Heart left ventricle (tissue), 16 donors: ENCODE results near the gene SSC5D. TPM values are rescaled to one million over a fixed set of nuclear protein-coding genes. Genes with fewer than 3 reads are reported as not detected.

Experiments used
- ATAC-seq, 4 donors: fragments of 200-7000 bp; cut with Tn5 transposase; one replicate each; pipeline ENCODE4 v1.9.1; 2020 to 2022; ENCODE audit warnings: moderate library complexity in 4 of 4, mild to moderate bottlenecking in 3 of 4, moderate number of reproducible peaks in 1 of 4
- DNase-seq, 5 donors: peaks; one replicate each; pipeline ENCODE4 v3.0.0-alpha.2; 2020
- H3K27ac ChIP-seq, 12 donors: fragments of 200-600 bp; sonication (generic) in 4 of 12; one replicate each; pipeline versions ENCODE4 v1.5.0 to v1.8.0; 2016 to 2022; ENCODE audit warnings: mild to moderate bottlenecking in 2 of 12
- H3K27me3 ChIP-seq, 9 donors: fragments of 200-600 bp; sonication (generic) in 2 of 9; one replicate each; pipeline versions ENCODE4 v1.5.1 to v1.8.0; 2016 to 2022; ENCODE audit warnings: mild to moderate bottlenecking in 3 of 9
- H3K36me3 ChIP-seq, 9 donors: fragments of 200-600 bp; sonication (generic) in 2 of 9; one replicate each; pipeline versions ENCODE4 v1.5.0 to v1.8.0; 2018 to 2022; ENCODE audit warnings: mild to moderate bottlenecking in 2 of 9
- H3K4me1 ChIP-seq, 12 donors: fragments of 200-600 bp; sonication (generic) in 4 of 12; one replicate each; pipeline versions ENCODE4 v1.5.0 to v1.8.0; 2016 to 2022; ENCODE audit warnings: mild to moderate bottlenecking in 3 of 12
- H3K4me3 ChIP-seq, 12 donors: fragments of 200-600 bp; sonication (generic) in 4 of 12; one replicate each; pipeline versions ENCODE4 v1.5.0 to v1.8.0; 2017 to 2022; ENCODE audit warnings: mild to moderate bottlenecking in 9 of 12, moderate library complexity in 4 of 12
- H3K9me3 ChIP-seq, 12 donors: fragments of 200-600 bp; sonication (generic) in 4 of 12; one replicate each; pipeline versions ENCODE4 v1.5.0 to v1.8.0; 2016 to 2022; ENCODE audit warnings: mild to moderate bottlenecking in 1 of 12
- POLR2A ChIP-seq, 2 donors: fragments of 450-650 bp; IDR thresholded peaks; one replicate each; pipeline ENCODE4 v1.6.1; 2017; ENCODE audit warnings: antibody characterized with exemption in 2 of 2, mild to moderate bottlenecking in 2 of 2, moderate library complexity in 2 of 2
- WGBS, 4 donors: extraction: QIAGEN DNeasy Blood & Tissue Kit in 2 of 4; methylation state at CpG; one replicate each; pipeline versions ENCODE4 v1.1.5 to v1.1.7; 2013 to 2018; 5-methylcytosine and 5-hydroxymethylcytosine counted together
- intact Hi-C, 10 donors: fragments of 100-400 bp; cut with DNase I; formaldehyde crosslinking; loops; one replicate each; pipeline versions ENCODE4 v1.11.1 to v1.14.2; 2022
- polyA plus RNA-seq, 2 donors: library from polyadenylated mRNA; stranded (reverse); fragments of 200-250 nt; gene quantifications; one replicate each; pipeline ENCODE4 v1.2.3, GENCODE V29; 2013
- total RNA-seq, 9 donors: library from RNA; depleted of rRNA in 2 of 9; stranded (reverse); fragments of >200 nt in 2 of 9; fragmentation: NEBNext Ultra II Directional in 3 of 9; extraction: Animal tissue kit (Norgen Biotek cat#: 25700) in 3 of 9; gene quantifications; one replicate each; pipeline versions ENCODE4 v1.1.0 to v1.2.4, GENCODE V29; 2016 to 2023
- TF ChIP-seq, protein P1 (sequence below), 12 donors: fragments of 200-600 bp; sonication (generic) in 4 of 12; IDR thresholded peaks; one replicate each; pipeline versions ENCODE4 v1.5.0 to v1.8.0; 2018 to 2022; ENCODE audit warnings: antibody characterized with exemption in 12 of 12, mild to moderate bottlenecking in 5 of 12
- donor health status: ischemic (EF 13 %, LVEDD 7.1; RV severe dilation, severe dysfunction).
- donor health status: healthy with polysubstance abuse.
- donor health status: DM: no; HTN: yes; CAD: no.
- donor health status: DM: no; HTN: no; CAD: no.
- donor health status: ischemic (EF 25% LVEDD 6.9; RV normal size, moderate dysfunction).
- donor health status: ischemic (EF 25% LVEDD 5.7; RV mildly dilated, moderate dysfunction).
- donor health status: healthy.
- donor health status: DM: yes; HTN: yes; CAD: no.
- donor health status: ischemic (EF 35%, LVEDD 5.7; RV mildly dilated, moderate dysfunction).
- donor health status: nonischemic (EF 11% LVEDD 7.7; RV severe dilation, severe dysfunction).
- donor health status: DM: yes; HTN: yes; CAD: no.
- donor health status: PGD.
- donor health status: ischemic (EF 29% LVEDD 5.4; RV normal size, mild dysfunction).
- donor health status: nonischemic (EF 23%, LVEDD 6.1; RV moderate dilation, normal function).

The SSC5D gene
- total and polyA plus RNA-seq, 11 donors: 0.91 to 6.2 (median 3.1) TPM

DNA sequence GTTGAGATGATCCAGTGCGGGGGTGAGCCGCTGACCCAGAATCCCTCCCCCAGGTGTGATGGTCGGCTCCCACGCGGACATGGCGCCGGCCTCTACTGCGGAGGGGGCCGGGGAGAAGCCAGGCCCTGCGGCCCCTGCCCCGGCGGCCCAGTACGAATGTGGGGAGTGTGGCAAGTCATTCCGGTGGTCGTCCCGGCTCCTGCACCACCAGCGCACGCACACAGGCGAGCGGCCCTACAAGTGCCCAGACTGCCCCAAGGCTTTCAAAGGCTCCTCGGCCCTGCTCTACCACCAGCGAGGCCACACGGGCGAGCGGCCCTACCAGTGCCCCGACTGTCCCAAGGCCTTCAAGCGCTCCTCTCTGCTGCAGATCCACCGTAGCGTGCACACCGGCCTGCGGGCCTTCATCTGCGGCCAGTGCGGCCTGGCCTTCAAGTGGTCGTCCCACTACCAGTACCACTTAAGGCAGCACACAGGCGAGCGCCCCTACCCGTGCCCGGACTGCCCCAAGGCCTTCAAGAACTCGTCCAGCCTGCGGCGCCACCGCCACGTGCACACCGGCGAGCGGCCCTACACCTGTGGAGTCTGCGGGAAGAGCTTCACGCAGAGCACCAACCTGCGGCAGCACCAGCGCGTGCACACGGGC lies 7.0 kb upstream of the SSC5D start:
- 94 to 96% (median 96%) methylated on average over 25 to 52 of the region's 52 CpGs for WGBS, 4 donors
- peak in 1 of 5 donors; percentile 25 for DNase-seq

DNA sequence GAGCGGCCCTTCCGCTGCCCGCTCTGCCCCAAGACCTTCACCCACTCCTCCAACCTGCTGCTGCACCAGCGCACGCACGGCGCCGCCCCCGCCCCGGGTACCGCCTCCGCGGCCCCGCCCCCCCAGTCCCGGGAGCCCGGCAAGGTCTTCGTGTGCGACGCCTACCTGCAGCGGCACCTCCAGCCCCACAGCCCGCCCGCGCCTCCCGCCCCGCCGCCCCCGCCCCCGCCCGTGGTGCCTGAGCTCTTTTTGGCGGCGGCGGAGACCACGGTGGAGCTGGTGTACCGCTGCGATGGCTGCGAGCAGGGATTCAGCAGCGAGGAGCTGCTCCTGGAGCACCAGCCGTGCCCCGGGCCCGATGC lies 6.5 kb upstream of the SSC5D start:
- WGBS, 4 donors: 76 to 84% (median 80%) methylated on average over 9 to 40 of the region's 40 CpGs
- Histone ChIP-seq H3K9me3 (no peaks in the 10 kb centered on the region), H3K27me3 (peaks cover 0 to 6% (median 0%) of the 10 kb centered on the region in 9 donors), H3K4me3 (no peak overlapping the region), H3K27ac (no peak overlapping the region), H3K4me1 (peaks cover 7 to 62% (median 42%) of the 10 kb centered on the region in 12 donors), H3K36me3 (peaks cover 0 to 23% (median 10%) of the 10 kb centered on the region in 9 donors)
- ATAC-seq (no peak), DNase-seq (peak in 1 of 5 donors; percentile 22)
- intact Hi-C loops: no loop called here
- TF ChIP-seq, protein P1, sequence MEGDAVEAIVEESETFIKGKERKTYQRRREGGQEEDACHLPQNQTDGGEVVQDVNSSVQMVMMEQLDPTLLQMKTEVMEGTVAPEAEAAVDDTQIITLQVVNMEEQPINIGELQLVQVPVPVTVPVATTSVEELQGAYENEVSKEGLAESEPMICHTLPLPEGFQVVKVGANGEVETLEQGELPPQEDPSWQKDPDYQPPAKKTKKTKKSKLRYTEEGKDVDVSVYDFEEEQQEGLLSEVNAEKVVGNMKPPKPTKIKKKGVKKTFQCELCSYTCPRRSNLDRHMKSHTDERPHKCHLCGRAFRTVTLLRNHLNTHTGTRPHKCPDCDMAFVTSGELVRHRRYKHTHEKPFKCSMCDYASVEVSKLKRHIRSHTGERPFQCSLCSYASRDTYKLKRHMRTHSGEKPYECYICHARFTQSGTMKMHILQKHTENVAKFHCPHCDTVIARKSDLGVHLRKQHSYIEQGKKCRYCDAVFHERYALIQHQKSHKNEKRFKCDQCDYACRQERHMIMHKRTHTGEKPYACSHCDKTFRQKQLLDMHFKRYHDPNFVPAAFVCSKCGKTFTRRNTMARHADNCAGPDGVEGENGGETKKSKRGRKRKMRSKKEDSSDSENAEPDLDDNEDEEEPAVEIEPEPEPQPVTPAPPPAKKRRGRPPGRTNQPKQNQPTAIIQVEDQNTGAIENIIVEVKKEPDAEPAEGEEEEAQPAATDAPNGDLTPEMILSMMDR (IDR thresholded peaks at IDR 0.05): no peak
- TF ChIP-seq POLR2A (IDR thresholded peaks at IDR 0.05): no peak

More for the DNA sequence above, 7.0 kb upstream of the SSC5D start:
- Histone ChIP-seq H3K4me3 (no peak overlapping the region), H3K27me3 (peaks cover 0 to 6% (median 0%) of the 10 kb centered on the region in 9 donors), H3K27ac (no peak overlapping the region), H3K4me1 (peaks cover 7 to 57% (median 38%) of the 10 kb centered on the region in 12 donors), H3K36me3 (peaks cover 0 to 23% (median 10%) of the 10 kb centered on the region in 9 donors), H3K9me3 (no peaks in the 10 kb centered on the region)
- no peak for ATAC-seq
- intact Hi-C loops: no loop called here
- TF ChIP-seq, protein P1 (IDR thresholded peaks at IDR 0.05): no peak
- no peak for TF ChIP-seq POLR2A (IDR thresholded peaks at IDR 0.05)

DNA sequence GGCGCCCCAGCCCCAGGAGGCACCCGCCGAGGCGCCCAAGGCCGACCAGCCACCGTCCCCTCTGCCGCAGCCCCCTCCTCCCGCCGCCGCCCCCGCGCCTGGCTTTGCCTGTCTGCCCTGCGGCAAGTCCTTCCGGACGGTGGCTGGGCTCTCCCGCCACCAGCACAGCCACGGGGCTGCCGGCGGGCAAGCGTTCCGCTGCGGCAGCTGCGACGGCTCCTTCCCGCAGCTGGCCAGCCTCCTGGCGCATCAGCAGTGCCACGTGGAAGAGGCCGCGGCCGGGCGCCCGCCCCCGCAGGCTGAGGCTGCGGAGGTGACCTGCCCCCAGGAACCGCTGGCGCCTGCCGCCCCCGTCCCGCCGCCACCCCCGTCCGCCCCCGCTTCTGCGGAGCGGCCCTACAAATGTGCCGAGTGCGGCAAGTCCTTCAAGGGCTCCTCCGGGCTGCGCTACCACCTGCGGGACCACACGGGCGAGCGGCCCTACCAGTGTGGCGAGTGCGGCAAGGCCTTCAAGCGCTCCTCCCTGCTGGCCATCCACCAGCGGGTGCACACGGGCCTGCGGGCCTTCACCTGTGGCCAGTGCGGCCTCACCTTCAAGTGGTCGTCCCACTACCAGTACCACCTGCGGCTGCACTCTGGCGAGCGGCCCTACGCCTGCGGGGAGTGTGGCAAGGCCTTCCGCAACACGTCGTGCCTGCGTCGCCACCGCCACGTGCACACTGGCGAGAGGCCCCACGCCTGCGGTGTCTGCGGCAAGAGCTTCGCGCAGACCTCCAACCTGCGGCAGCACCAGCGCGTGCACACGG lies 5.9 kb upstream of the SSC5D start:
- no peak overlapping the region for H3K27ac ChIP-seq
- WGBS, 4 donors: 91 to 92% (median 92%) methylated on average over 68 to 83 of the region's 83 CpGs
- peaks cover 7 to 66% (median 43%) of the 10 kb centered on the region in 12 donors for H3K4me1 ChIP-seq
- H3K36me3 ChIP-seq: peaks cover 0 to 23% (median 10%) of the 10 kb centered on the region in 9 donors
- peak in 2 of 5 donors; percentile 26 to 33 for DNase-seq
- no peak for ATAC-seq
- H3K4me3 ChIP-seq: no peak overlapping the region
- H3K27me3 ChIP-seq: peaks cover 0 to 6% (median 0%) of the 10 kb centered on the region in 9 donors
- TF ChIP-seq, protein P1 (IDR thresholded peaks at IDR 0.05): no peak
- TF ChIP-seq POLR2A (IDR thresholded peaks at IDR 0.05): no peak
- no peaks in the 10 kb centered on the region for H3K9me3 ChIP-seq
- intact Hi-C loops: no loop called here
